HG03520 (cell line): Measurements from ENCODE around the gene ACMSD.
"Not testable (repeated sequence)": the region's sequence is repeated elsewhere in the genome, so short reads cannot be mapped to it uniquely, and the experiment has no call there.

Experiments
- ATAC-seq: cut with Tn5 transposase; IDR thresholded peaks from one replicate; pipeline ENCODE4 v1.9.1; 2021; ENCODE audit warnings: mild to moderate bottlenecking, moderate library complexity; ENCODE audit not compliant: unreplicated experiment

Gene ACMSD

DNA sequence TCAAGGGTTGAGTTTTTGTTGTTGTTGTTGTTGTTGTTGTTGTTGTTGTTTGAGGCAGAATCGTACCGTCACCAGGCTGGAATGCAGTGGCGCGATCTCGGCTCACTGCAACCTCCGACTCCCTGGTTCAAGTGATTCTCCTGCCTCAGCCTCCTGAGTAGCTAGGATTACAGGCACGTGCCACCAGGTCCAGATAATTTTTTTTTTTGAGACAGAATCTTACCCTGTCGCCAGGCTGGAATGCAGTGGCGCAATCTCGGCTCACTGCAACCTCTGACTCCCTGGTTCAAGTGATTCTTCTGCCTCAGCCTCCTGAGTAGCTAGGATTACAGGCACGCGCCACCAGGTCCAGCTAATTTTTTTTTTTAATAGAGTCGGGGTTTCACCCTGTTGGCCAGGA lies 65.3 kb downstream of the ACMSD start:
- not testable (repeated sequence) for ATAC-seq

DNA sequence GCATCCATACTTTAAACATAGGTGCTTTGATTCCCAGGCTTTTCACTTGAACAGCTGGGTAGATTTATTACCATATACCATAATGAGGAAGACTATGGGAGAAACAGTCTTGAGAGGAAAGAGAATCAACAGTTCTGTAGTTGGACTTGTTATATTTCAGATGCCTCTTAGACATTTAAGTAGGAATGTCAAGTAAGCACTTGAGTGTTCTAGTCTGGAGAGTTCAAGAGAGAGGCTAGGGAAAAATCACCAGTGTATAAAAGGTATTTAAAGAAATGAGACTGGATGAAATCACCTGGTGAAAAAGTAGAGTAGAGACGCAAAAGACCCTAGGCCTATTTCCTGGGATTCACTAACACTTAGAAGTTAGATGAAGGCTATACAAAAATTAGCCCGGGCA lies 66.8 kb downstream of the ACMSD start:
- ATAC-seq = no peak

DNA sequence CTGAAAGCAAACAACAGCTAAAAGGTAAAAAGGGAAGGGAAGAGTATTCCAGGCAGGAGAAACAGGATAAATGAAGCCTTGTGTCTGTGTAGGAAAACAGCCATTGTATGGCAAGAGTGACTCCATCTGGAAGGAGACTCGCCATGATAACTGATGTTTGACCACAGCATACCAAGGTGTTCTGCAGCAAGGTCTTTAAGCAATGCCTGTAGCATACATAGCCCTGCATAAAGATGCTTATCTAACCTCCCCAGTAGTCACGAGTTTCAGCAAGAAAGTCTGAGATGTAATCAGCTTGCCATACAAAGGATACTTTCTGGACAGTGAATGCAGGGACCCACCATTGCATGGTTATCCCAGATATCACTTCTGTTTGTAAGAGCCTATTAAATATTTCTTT lies 68.3 kb downstream of the ACMSD start:
- no peak for ATAC-seq

DNA sequence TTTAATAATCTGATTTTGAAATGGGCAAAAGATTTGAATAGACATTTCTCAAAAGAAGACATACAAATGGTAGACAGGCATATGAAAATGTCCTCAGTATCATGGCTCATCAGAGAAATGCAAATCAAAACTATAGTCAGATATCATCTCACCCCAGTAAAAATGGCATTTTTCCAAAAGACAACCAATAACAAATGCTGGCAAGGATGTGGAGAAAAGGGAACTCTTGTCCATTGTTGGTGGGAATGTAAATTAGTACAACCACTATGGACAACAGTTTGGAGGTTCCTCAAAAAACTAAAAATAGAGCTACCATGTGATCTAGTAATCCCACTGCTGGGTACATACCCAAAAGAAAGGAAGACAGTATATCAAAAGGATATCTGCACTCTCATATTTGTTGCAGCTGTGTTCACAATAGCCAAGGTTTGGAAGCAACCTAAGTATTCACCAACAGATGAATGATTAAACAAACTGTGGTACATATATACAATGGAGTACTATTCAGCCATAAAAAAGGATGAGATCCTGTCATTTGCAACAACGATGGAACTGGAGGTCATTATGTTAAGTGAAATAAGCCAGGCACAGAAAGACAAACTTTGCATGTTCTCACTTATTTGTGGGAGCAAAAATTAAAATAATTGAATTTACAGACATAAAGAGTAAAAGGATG lies 69.2 kb downstream of the ACMSD start:
- not testable (repeated sequence) for ATAC-seq

DNA sequence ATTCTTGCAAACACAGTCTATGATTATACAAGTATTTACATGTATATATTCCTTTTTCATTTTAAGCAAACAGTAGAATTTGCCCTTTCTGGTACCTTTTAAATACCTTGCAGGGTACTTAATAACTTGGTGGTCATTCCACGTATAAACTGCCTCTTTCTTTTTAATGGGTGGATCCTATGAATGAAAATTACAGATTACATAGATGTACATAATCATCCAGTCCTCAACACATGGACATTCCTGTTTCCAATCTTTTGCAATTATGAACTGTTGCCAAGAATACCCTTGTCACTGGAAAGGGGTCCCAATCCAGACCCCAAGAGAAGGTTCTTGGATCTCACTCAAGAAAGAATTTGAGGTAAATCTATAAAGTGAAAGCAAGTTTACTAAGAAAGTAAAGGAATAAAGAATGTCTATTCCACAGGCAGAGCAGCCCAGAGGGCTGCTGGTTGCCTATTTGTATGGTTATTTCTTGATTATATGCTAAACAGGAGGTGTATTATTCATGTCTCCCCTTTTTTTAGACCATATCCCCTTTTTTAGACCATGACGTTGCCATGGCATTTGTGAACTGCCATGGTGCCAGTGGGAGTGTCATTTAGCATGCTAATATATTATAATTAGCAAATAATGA lies 72.5 kb downstream of the ACMSD start:
- ATAC-seq = no peak

DNA sequence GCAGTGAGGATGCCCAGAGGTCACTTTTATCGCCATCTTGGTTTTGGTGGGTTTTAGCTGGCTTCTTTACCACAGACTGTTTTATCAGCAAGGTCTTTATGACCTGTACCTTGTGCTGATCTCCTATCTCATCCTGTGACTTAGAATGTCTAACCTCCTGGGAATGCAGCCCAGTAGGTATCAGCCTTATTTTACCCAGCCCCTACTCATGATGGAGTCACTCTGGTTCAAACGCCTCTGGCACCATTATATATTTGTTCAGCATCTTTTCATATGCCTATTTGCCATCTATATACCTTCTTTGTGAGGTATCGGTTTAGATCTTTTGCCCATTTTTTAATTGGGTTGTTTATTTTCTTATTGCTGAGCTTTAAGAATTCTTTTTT lies 73.0 kb downstream of the ACMSD start:
- ATAC-seq = no peak

DNA sequence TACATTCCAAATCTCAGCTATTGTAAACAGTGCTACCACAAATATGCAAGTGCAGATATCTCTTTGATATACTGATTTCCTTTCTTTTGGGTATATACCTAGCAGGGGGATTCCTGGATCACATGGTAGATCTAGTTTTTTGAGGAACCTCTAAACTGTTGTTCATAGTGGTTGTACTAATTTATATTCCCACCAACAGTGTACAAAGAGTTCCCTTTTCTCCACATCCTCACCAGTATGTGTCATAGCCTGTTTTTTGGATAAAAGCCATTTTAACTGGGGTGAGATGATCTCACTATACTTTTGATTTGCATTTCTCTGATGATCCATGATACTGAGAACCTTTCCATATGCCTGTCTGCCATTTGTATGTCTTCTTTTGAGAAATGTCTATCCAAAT lies 73.9 kb downstream of the ACMSD start:
- no peak for ATAC-seq

DNA sequence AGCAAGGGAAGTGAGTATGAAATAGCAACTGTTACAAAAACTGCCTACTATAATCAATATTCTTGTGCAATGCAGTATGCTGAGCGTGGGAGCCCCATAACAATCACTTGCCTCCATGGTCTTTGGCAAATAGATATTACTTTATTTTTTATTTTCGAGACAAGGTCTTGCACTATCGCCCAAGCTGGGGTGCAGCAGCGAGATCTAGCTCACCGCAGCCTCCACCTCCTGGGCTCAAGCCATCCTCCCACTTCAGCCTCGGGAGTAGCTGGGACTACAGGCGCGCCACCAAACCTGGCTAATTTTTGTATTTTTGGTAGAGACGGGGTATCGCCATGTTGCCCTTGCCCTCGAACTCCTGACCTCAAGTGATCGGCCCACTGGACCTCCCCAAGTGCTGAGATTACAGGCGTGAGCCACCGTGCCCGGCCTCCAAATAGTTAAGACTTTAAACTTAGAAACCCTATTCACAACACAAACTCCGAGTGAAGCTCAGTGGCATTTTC lies 79.0 kb downstream of the ACMSD start:
- ATAC-seq = no peak

DNA sequence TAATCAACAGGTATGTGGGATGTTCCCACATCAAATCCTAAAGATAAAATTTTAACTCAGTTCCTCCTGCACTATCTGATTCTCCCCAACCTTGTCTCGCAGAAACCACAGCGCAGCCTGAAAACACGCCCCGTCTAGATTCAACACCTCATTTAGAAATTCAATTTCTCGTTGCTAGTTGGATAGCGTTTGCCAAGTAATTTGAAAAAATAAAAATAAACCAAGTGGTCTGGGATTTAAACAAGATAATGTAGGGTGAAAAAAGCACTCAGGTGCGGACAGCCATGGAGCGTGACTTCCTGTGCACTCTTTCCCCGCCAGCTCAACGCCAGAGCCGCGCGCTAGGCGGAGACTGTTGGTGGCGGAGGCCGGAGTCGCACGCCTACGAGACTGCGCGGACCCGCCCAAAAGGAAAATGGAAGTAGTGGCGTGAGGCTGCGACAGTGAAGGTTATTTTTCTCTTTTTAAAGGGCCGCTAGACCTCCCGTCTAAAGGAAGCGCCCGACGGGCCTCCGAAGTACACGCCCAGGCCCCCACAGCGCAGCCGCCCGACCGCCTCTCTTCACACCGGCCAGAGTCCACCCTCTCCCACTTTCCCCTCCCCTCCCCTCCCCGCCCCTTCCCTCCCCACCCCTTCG lies 79.6 kb downstream of the ACMSD start:
- ATAC-seq = peak; percentile 73

DNA sequence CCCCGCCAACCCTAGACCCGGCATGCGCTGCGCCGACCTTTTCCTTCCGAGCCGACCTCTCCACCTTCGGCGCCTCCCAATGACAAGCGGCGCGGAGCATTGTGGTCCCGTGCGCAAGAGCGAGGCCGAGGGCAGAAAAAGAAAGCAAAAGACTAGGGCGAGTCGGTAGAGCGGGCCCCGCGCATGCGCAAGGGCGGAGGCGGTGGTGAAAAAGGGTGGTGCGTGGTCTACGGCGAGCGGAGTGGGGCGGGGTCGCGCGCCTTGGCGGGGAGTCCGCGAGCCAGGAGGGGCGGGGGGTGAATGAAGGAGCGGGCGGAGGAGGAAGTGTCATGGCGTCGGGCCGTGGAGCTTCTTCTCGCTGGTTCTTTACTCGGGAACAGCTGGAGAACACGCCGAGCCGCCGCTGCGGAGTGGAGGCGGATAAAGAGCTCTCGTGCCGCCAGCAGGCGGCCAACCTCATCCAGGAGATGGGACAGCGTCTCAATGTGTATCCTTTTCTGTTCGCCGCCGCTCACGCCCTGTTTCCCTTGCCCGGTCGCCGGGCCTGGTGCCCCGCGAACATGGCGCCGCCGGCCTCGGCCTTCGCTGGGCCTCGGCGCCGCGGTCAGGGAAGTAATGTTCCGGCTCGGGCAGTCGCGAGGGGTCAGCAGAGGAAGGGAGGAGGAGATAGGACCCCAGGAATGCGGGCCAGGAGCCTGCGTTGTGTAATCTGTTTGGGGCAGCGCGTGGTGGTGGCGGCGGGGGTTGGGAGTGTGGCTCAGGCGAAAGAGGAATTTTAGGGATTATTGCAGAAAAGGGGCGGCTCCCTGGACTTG lies 80.3 kb downstream of the ACMSD start, which contains the start of gene CCNT2:
Gene CCNT2, plus strand, starts transcription at position 297 of the 815 bp plus-strand sequence. Its CDS starts 33 bp downstream, at position 330.
- ATAC-seq = peak; percentile 82

DNA sequence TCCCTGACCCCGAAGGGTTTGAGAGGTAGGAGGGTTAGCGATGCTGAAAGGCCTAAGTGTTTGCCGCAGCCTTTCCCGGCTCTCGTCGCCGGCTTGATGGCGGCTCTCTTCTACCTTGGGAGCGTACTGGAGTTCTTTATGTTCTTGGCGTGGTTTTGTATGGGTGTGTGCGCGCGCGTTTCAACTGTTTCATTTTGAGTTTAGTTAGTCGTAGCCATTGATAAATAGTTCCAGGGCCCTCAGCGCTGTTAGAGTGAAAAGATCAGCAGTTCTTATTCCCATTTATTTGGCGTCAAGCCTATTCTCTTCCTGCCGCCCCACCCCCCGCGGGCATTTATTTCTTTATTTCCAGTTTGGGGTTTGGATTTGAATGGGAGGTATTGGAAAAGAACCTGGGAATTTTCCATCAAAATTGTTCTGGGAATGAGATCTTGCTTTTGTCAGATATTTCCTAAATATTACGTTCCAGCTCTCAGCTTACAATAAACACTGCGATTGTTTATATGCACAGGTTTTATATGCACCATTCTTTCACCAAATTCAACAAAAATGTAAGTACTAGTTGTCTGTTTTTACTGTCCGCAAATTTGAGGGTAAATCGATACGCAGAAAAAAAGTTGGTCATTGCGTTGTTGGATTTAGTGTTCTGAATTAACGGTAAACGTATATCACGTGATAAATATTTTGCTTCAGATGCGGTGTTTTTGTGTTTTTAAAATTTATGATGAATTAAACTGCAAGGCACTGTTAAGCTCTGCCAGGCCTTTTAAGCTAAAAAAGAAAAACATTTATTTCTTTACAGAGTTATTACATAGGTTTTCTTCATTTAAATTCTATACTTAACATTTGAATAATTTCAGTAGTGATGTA lies 81.2 kb downstream of the ACMSD start:
- ATAC-seq = no peak

DNA sequence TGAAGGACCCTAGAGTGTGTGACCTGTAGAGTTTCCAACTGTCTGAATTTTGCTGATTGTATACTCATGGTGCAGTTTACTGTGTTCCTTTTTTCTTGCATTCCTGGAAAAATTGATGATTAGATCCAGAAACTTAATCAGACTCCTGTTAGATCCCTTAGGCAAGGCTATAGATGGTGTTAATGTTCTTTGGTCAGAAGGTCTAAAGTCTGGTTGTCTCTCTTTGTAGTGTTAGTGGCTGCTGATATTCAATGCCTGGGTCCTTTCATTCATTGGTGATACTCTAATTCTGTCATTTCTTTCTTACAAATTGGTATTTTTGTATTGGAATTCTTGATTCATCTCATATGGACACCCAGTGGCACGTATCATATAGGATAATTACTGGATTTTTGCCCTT lies 86.5 kb downstream of the ACMSD start:
- no peak for ATAC-seq

DNA sequence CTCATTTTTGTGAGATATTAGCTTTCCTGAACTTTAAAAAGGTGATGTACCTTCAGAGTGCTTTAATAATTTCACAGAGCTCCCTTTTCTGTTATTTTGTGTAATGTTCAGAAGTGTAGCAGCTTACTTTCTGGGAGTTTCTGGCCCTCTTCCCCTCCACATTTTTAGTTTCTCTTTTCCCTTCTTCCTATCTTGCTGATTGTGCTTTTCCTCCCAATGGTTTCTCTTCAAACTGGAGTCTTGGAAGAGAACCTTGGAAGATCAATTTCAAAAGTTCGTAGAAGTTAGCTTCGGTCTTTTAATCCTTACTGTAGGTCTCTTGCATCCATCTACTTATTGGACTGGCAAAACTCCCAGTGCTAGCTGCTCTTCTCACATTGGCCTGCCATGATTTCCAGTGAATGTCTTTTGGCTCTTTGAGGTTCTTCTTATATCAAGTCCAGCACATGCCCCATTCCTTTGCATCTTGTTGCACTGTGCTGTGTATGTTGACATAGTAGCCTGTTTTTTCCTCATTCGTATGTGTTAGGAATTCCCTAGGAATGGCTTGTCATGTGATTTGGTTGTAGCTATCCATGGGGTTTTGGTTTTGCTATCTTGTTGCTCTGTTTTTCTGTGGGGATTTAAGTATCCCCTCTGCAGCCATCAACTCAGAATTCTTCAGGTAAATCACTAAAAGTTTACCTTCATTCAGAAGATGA lies 88.0 kb downstream of the ACMSD start:
- no peak for ATAC-seq

DNA sequence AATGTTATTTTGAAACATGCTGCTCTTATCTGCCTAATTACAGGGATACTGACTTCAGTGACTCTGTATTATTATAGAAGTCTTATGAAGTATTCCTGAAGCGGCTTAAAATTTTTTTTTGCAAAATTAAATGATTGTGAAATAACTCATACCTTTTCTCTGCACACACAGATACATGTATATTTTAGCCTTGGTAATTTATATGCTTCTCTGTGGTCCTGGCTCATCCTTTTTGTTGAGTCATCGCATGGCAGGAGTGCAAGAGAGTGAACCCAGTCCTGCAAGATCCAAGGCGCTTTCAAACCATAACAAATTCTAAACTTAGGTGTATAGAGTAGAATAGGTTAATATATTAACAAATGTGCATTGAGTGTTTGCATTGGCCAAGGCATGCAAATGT lies 88.8 kb downstream of the ACMSD start:
- ATAC-seq = no peak

DNA sequence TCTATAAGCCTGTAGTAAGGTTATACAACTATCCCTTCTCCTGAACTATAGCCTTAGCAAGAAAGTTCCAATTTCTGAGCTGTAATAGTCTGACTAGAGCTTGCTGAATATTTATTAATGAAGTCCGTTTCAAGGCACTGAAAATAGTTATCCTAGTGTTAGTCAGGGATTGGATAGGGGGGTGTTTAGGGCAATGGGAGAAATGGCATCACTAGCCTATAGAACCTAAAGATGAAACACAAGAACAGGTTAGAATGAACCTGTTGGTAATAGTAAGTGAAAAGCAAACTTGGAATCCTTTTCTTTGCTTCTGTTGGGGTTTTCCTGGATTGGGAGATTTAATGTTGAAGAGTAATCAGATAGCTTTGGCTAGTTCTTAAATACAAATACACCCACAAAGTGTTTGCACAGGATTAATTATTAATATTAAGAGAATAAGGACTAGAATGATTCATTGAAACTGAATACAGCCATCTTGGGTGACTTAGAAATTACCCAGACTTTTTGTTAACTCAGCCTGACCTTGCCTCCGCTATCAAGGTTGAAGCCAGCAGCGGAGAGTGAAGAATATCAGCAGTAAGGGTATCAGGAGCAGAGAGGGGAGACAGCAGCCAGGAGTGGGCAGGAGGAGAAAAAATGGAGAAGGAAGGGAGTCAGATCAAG lies 94.6 kb downstream of the ACMSD start:
- no peak for ATAC-seq

DNA sequence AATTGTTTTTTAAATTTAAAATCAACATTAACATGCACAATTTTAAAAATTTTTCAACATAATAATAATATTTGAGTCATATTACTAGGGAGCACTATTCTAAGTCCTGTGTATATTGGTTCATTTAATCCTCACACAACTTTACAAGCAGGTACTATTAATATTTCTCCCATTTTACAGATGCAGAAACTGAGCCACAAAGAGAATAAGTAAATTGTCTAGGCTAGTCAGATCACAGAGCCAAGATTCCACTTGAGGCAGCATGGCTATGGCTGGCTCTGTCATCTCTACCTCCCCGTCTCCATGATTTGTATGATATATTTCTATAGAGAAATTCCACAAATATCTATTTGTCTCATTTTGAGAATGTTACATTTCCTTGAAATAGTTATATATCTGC lies 95.3 kb downstream of the ACMSD start:
- no peak for ATAC-seq

DNA sequence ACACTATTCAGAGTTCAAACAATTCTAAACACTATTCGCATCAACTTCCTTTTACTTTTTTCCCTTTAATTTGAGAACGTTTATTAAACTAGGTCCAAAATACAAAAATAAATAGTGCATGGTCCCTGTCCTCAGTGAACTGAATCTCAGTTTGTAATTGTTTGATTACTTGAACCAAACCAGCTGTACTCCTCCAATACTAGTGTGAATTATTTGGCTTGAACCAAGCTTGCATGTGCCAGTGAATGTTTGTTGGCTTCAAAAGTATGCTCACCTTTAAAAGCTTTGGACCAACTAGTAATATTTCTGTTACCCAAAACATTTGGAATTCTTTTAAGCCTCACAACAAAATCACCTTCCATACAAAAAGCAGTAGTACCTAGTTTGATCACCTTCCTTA lies 95.7 kb downstream of the ACMSD start:
- ATAC-seq = no peak

DNA sequence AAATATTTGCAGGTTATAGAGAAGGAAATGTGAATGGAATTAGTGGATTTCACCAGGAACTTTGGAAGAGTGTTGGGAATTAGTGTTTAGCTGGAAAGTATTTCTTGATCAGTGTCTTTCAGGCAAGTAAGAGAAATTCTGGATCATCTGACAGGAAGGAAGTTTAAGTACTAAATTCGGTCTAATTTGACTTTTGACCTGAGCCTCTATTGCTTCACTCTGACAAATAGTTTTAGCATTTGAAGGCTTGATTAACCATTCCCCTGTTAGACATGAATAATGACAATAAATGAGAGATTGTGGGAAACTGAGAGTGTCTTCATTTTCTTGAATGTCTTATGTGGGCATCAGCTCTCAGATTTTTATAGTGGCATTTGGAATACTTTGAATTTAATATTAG lies 96.2 kb downstream of the ACMSD start:
- no peak for ATAC-seq

DNA sequence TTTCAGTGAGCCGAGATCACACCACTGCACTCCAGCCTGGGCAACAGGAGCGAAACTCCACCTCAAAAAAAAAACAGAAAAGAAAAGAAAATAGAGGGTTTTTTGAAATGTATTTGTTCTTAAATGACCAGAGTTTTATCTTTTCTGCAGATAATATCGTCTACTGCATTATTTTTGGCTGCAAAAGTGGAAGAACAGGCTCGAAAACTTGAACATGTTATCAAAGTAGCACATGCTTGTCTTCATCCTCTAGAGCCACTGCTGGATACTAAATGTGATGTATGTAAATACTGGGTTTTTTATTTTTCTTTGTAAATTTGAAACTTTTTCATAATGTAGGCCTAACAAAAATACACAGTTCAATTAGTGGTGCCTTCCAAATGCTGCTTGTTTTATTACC lies 98.3 kb downstream of the ACMSD start:
- ATAC-seq = no peak
